IMR-90 (cell line): ENCODE data around the gene RHO. TPM values are rescaled to one million over a fixed set of nuclear protein-coding genes. Genes with fewer than 3 reads are reported as not detected.

Source experiments
- ATAC-seq: fragments of 200-7000 bp; cut with Tn5 transposase; 2 replicates; pipeline ENCODE4 v1.9.1; 2020; ENCODE audit warnings: low read depth, mild to moderate bottlenecking, moderate library complexity
- BruUV-seq: library from RNA; stranded (reverse); fragments of 400-500 nt; replicated peaks from 2 replicates; lab custom pipeline; 2021; lab: Mats Ljungman, UMichigan
- CTCF ChIA-PET: fragments of 300-600 bp; formaldehyde crosslinking; extraction: SDS; loops from one replicate; lab custom pipeline; 2021; ENCODE audit warnings: antibody characterized with exemption; lab: Yijun Ruan, JAX
- POLR2A ChIA-PET: fragments of 300-600 bp; sonication (Branson Sonifier 250); formaldehyde crosslinking; loops from one replicate; lab custom pipeline; 2022; ENCODE audit warnings: antibody characterized with exemption; ENCODE audit not compliant: unreplicated experiment; lab: Charles Lee
- DNase-seq: peaks from one replicate; pipeline ENCODE4 v3.0.0; 2013
- H2AFZ ChIP-seq: replicated peaks from 2 replicates; pipeline ENCODE3; 2013; ENCODE audit warnings: low read length, mild to moderate bottlenecking; ENCODE audit not compliant: poor library complexity
- H2AK5ac ChIP-seq: 2 replicates; pipeline ENCODE4 v1.6.1; 2013; ENCODE audit warnings: low read depth, low read length, inconsistent platforms
- H2AK9ac ChIP-seq: replicated peaks from 2 replicates; pipeline ENCODE3; 2013; ENCODE audit warnings: mild to moderate bottlenecking, low read depth, low read length, moderate library complexity; ENCODE audit not compliant: poor library complexity
- H2BK120ac ChIP-seq: 2 replicates; pipeline ENCODE4 v1.6.1; 2013; ENCODE audit warnings: low read depth, low read length, inconsistent platforms
- H2BK15ac ChIP-seq: 3 replicates; pipeline ENCODE4 v1.6.1; 2013; ENCODE audit warnings: low read depth, low read length, inconsistent platforms
- H2BK20ac ChIP-seq: 2 replicates; pipeline ENCODE4 v1.6.1; 2013; ENCODE audit warnings: low read depth, mild to moderate bottlenecking, inconsistent platforms, low read length, moderate library complexity
- H2BK5ac ChIP-seq: 2 replicates; pipeline ENCODE4 v1.6.1; 2013; ENCODE audit warnings: mild to moderate bottlenecking, low read depth, low read length, inconsistent platforms; ENCODE audit not compliant: poor library complexity, severe bottlenecking
- H3K14ac ChIP-seq: replicated peaks from 2 replicates; pipeline ENCODE4 v1.6.1; 2013; ENCODE audit warnings: low read depth, low read length, inconsistent platforms
- H3K18ac ChIP-seq: 2 replicates; pipeline ENCODE4 v1.6.1; 2013; ENCODE audit warnings: low read depth, low read length, control low read depth
- H3K23ac ChIP-seq: 2 replicates; pipeline ENCODE4 v1.6.1; 2013; ENCODE audit warnings: low read depth, low read length, inconsistent platforms
- H3K27ac ChIP-seq: 2 replicates; pipeline ENCODE4 v1.5.1; 2013; ENCODE audit warnings: mild to moderate bottlenecking, control low read depth, low read length; ENCODE audit not compliant: insufficient read depth
- H3K27me3 ChIP-seq: 2 replicates; pipeline ENCODE4 v1.6.1; 2013; ENCODE audit warnings: low read length; ENCODE audit not compliant: control insufficient read depth, insufficient read depth
- H3K36me3 ChIP-seq: 2 replicates; pipeline ENCODE4 v1.6.1; 2013; ENCODE audit warnings: low read length, mixed read lengths; ENCODE audit not compliant: control insufficient read depth, insufficient read depth
- H3K4ac ChIP-seq: 2 replicates; pipeline ENCODE4 v1.6.1; 2013; ENCODE audit warnings: low read depth, low read length, inconsistent platforms
- H3K4me1 ChIP-seq: 2 replicates; pipeline ENCODE4 v1.6.1; 2013; ENCODE audit warnings: low read length, mixed read lengths; ENCODE audit not compliant: control insufficient read depth, insufficient read depth
- H3K4me2 ChIP-seq: 2 replicates; pipeline ENCODE4 v1.6.1; 2013; ENCODE audit warnings: low read depth, mild to moderate bottlenecking, control low read depth, low read length, moderate library complexity
- H3K4me3 ChIP-seq: 2 replicates; pipeline ENCODE4 v1.5.1; 2013; ENCODE audit warnings: low read depth, mild to moderate bottlenecking, control low read depth, low read length, moderate library complexity; ENCODE audit not compliant: insufficient read depth
- H3K56ac ChIP-seq: 2 replicates; pipeline ENCODE4 v1.6.1; 2013; ENCODE audit warnings: low read length, inconsistent platforms; ENCODE audit not compliant: insufficient read depth; ENCODE audit errors: extremely low read depth
- H3K79me1 ChIP-seq, 2 experiments: 2 replicates each; pipeline ENCODE4 v1.6.1; 2013; ENCODE audit warnings: low read length in 2 of 2, inconsistent platforms in 1 of 2, low read depth in 1 of 2
- H3K9ac ChIP-seq: 2 replicates; pipeline ENCODE4 v1.6.1; 2013; ENCODE audit warnings: low read depth, low read length, control low read depth
- H3K9me1 ChIP-seq: 2 replicates; pipeline ENCODE4 v1.6.1; 2013; ENCODE audit warnings: low read length, inconsistent platforms; ENCODE audit not compliant: insufficient read depth
- H3K9me3 ChIP-seq: 2 replicates; pipeline ENCODE4 v1.6.1; 2013; ENCODE audit warnings: low read length; ENCODE audit not compliant: control insufficient read depth, insufficient read depth
- H4K20me1 ChIP-seq: 2 replicates; pipeline ENCODE4 v1.6.1; 2013; ENCODE audit warnings: low read length, inconsistent platforms; ENCODE audit not compliant: insufficient read depth
- H4K5ac ChIP-seq: 2 replicates; pipeline ENCODE4 v1.6.1; 2013; ENCODE audit warnings: mild to moderate bottlenecking, low read depth, low read length, control low read depth
- H4K8ac ChIP-seq, 2 experiments: 2 replicates each; pipeline ENCODE4 v1.6.1; 2013; ENCODE audit warnings: low read depth in 2 of 2, low read length in 2 of 2, control low read depth in 1 of 2, inconsistent platforms in 1 of 2
- H4K91ac ChIP-seq: 2 replicates; pipeline ENCODE4 v1.6.1; 2013; ENCODE audit warnings: low read depth, low read length, inconsistent platforms; ENCODE audit not compliant: insufficient read depth
- FOS ChIP-seq: fragments of 150-350 bp; IDR thresholded peaks from 2 replicates; pipeline ENCODE4 v1.6.1; 2016; ENCODE audit warnings: low read depth, low read length
- USF2 ChIP-seq: fragments of 150-350 bp; IDR thresholded peaks from 2 replicates; pipeline ENCODE4 v1.6.1; 2017; ENCODE audit warnings: mild to moderate bottlenecking, antibody characterized with exemption, low read length, low read depth
- WGBS, 2 experiments: methylation state at CpG; one replicate each; pipeline versions ENCODE4 v1.1.5 to v1.1.7; 2013; ENCODE audit warnings: missing lambda C conversion rate in 2 of 2; ENCODE audit not compliant: insufficient read length in 1 of 2; ENCODE audit errors: extremely low coverage in 2 of 2; 5-methylcytosine and 5-hydroxymethylcytosine counted together
- dilution Hi-C: fragments of 300-500 bp; cut with HindIII; formaldehyde crosslinking; loops from one replicate; pipeline ENCODE4 v1.14.3; 2018; ENCODE audit warnings: low sequenced_read_pairs; ENCODE audit not compliant: unreplicated experiment
- in situ Hi-C: fragments of 300-500 bp; cut with MboI; formaldehyde crosslinking; loops from 3 replicates; pipeline ENCODE4 v1.14.3; 2019; ENCODE audit warnings: low sequenced_read_pairs, inconsistent platforms, mixed read lengths
- intact Hi-C: fragments of 100-400 bp; cut with micrococcal nuclease; formaldehyde crosslinking; loops from 2 replicates; pipeline ENCODE4 v1.10.0; 2022
- polyA plus RNA-seq, 3 experiments: library from polyadenylated mRNA; depleted of rRNA; stranded (reverse); fragments of >200 nt; gene quantifications; 2 replicates each; pipeline ENCODE4 v1.2.3, GENCODE V29; 2012; ENCODE audit warnings: low replicate concordance in 1 of 3
- total RNA-seq: library from RNA; depleted of rRNA; stranded (reverse); fragments of >200 nt; gene quantifications from 2 replicates; pipeline ENCODE4 v1.2.3, GENCODE V29; 2012

RHO gene
- total and polyA plus RNA-seq, 2 of the 4 experiments (the other 2 are of a cell fraction): not detected

- Histone ChIP-seq H2BK15ac (no peak overlapping the region), H3K36me3 (peaks cover 9% of the 10 kb centered on the region), H4K8ac (no peak overlapping the region), H2AK9ac (no peak overlapping the region), H2AK5ac (no peak overlapping the region), H3K27ac (no peak overlapping the region), H4K91ac (no peak overlapping the region), H3K27me3 (no peaks in the 10 kb centered on the region), H3K79me1 (no peaks in the 10 kb centered on the region), H2AFZ (no peak overlapping the region), H3K9me1 (peaks cover 12% of the 10 kb centered on the region; the same call in 1 of the 2 replicates), H3K56ac (no peak overlapping the region), H3K14ac (no peak overlapping the region), H3K4ac (no peak overlapping the region), H3K4me3 (no peak overlapping the region), H2BK20ac (no peak overlapping the region), H3K9me3 (no peaks in the 10 kb centered on the region), H3K18ac (no peak overlapping the region), H3K4me2 (no peak overlapping the region), H4K5ac (no peak overlapping the region), H3K23ac (no peak overlapping the region), H3K9ac (no peak overlapping the region), H3K4me1 (peaks cover 9% of the 10 kb centered on the region), H4K20me1 (no peaks in the 10 kb centered on the region), H2BK5ac (no peak overlapping the region), H2BK120ac (no peak overlapping the region)
- no TSS peak for BruUV-seq
- peak; percentile 57 for DNase-seq
- POLR2A ChIA-PET: no interaction called here
- in situ Hi-C loops: no loop called here
- peak; percentile 27; the same call in 1 of the 2 replicates for TF ChIP-seq FOS
- no peak for TF ChIP-seq USF2
- CTCF ChIA-PET: no interaction called here
- dilution Hi-C loops: no loop called here
- intact Hi-C loops: no loop called here
- WGBS, 2 experiments: 100% methylated on average over 3 of the region's 13 CpGs; no CpG with 5 or more reads in 1 of the 2 experiments
- ATAC-seq: no peak
Observed at GRCh38 chr3:129503471-129504291, 24.8 kb upstream of the RHO start.
